Liver (tissue), 9 donors: ENCODE data around the gene SPATA31C1. TPM values are rescaled to one million over a fixed set of nuclear protein-coding genes. Genes with fewer than 3 reads are reported as not detected.

ENCODE experiments used
- DNase-seq: peaks from one replicate; pipeline ENCODE4 v3.0.0-alpha.2; 2017; ENCODE audit warnings: low spot score
- H3K27ac ChIP-seq, 2 donors: one replicate each; pipeline ENCODE4 v1.7.0; 2013; ENCODE audit warnings: inconsistent platforms in 2 of 2, low read length in 2 of 2, control low read depth in 1 of 2, low read depth in 1 of 2, mild to moderate bottlenecking in 1 of 2
- H3K27me3 ChIP-seq, 4 donors: one replicate each; pipeline versions ENCODE4 v1.6.1 to v1.7.0; 2013; ENCODE audit warnings: low read length in 3 of 4, inconsistent platforms in 1 of 4, mild to moderate bottlenecking in 1 of 4, moderate library complexity in 1 of 4; ENCODE audit not compliant: control insufficient read depth in 4 of 4, insufficient read depth in 4 of 4
- H3K36me3 ChIP-seq, 4 donors: one replicate each; pipeline versions ENCODE4 v1.6.1 to v1.7.0; 2013; ENCODE audit warnings: low read length in 3 of 4, mild to moderate bottlenecking in 3 of 4, low read depth in 1 of 4, moderate library complexity in 1 of 4; ENCODE audit not compliant: control insufficient read depth in 4 of 4, insufficient read depth in 3 of 4
- H3K4me1 ChIP-seq, 4 donors: one replicate each; pipeline versions ENCODE4 v1.6.1 to v1.7.0; 2013; ENCODE audit warnings: low read length in 3 of 4, mild to moderate bottlenecking in 3 of 4, moderate library complexity in 1 of 4; ENCODE audit not compliant: control insufficient read depth in 4 of 4, insufficient read depth in 4 of 4
- H3K4me3 ChIP-seq, 3 donors: one replicate each; pipeline versions ENCODE4 v1.6.1 to v1.7.0; 2013; ENCODE audit warnings: low read length in 3 of 3, control low read depth in 1 of 3, low read depth in 1 of 3, mild to moderate bottlenecking in 1 of 3
- H3K9ac ChIP-seq, 2 donors: one replicate each; pipeline ENCODE4 v1.7.0; 2013; ENCODE audit warnings: low read length in 2 of 2, mild to moderate bottlenecking in 2 of 2, moderate library complexity in 2 of 2, control low read depth in 1 of 2, low read depth in 1 of 2
- H3K9me3 ChIP-seq, 4 donors: one replicate each; pipeline versions ENCODE4 v1.6.1 to v1.7.0; 2013; ENCODE audit warnings: low read length in 3 of 4; ENCODE audit not compliant: control insufficient read depth in 4 of 4
- EGR1 ChIP-seq, 2 donors: IDR thresholded peaks; 2 replicates each; pipeline ENCODE4 v1.6.1; 2016 to 2018; ENCODE audit warnings: antibody characterized with exemption in 2 of 2, low read depth in 2 of 2
- FOXA1 ChIP-seq: IDR thresholded peaks from 2 replicates; pipeline ENCODE4 v1.6.1; 2016; ENCODE audit warnings: antibody characterized with exemption
- FOXA2 ChIP-seq: IDR thresholded peaks from 2 replicates; pipeline ENCODE4 v1.6.1; 2016; ENCODE audit warnings: antibody characterized with exemption
- GABPA ChIP-seq, 2 donors: IDR thresholded peaks in 1 of 2; conservative IDR thresholded peaks in 1 of 2; 2 replicates each; pipeline ENCODE4 v1.6.1; 2016; ENCODE audit warnings: antibody characterized with exemption in 2 of 2, mild to moderate bottlenecking in 1 of 2, moderate library complexity in 1 of 2
- HNF4A ChIP-seq, 2 donors: conservative IDR thresholded peaks; 2 replicates each; pipeline ENCODE4 v1.6.1; 2016; ENCODE audit warnings: antibody characterized with exemption in 2 of 2, mild to moderate bottlenecking in 2 of 2
- HNF4G ChIP-seq: IDR thresholded peaks from 2 replicates; pipeline ENCODE4 v1.6.1; 2016; ENCODE audit warnings: antibody characterized with exemption
- JUND ChIP-seq, 2 donors: IDR thresholded peaks; 2 replicates each; pipeline ENCODE4 v1.6.1; 2016; ENCODE audit warnings: antibody characterized with exemption in 2 of 2
- NR2F2 ChIP-seq: IDR thresholded peaks from 2 replicates; pipeline ENCODE4 v1.6.1; 2016; ENCODE audit warnings: antibody characterized with exemption
- RAD21 ChIP-seq, 2 donors: IDR thresholded peaks; 2 replicates each; pipeline ENCODE4 v1.6.1; 2016; ENCODE audit warnings: antibody characterized with exemption in 2 of 2, mild to moderate bottlenecking in 2 of 2
- RXRA ChIP-seq, 2 donors: IDR thresholded peaks; 2 replicates each; pipeline ENCODE4 v1.6.1; 2017 to 2018; ENCODE audit warnings: antibody characterized with exemption in 2 of 2, mild to moderate bottlenecking in 1 of 2
- SP1 ChIP-seq: IDR thresholded peaks from 2 replicates; pipeline ENCODE4 v1.6.1; 2018; ENCODE audit warnings: antibody characterized with exemption, mild to moderate bottlenecking
- TAF1 ChIP-seq: conservative IDR thresholded peaks from 2 replicates; pipeline ENCODE4 v1.6.1; 2016; ENCODE audit warnings: antibody characterized with exemption, mild to moderate bottlenecking
- YY1 ChIP-seq: IDR thresholded peaks from 2 replicates; pipeline ENCODE4 v1.6.1; 2016; ENCODE audit warnings: antibody characterized with exemption, mild to moderate bottlenecking
- ZBTB33 ChIP-seq: IDR thresholded peaks from 2 replicates; pipeline ENCODE4 v1.6.1; 2016; ENCODE audit warnings: antibody characterized with exemption
- WGBS: extraction: QIAGEN DNeasy Blood & Tissue Kit; methylation state at CpG from one replicate; pipeline ENCODE4 v1.1.7; 2013; 5-methylcytosine and 5-hydroxymethylcytosine counted together
- polyA plus RNA-seq, 2 donors: library from polyadenylated mRNA; stranded (reverse) in 1 of 2; unstranded in 1 of 2; fragments of 200-250 nt in 1 of 2; fragments of >200 nt in 1 of 2; fragmentation: Nextera tagmentation in 1 of 2; extraction: Ambion mirVana in 1 of 2; gene quantifications; one replicate each; pipeline versions ENCODE4 v1.2.1 to v1.2.3, GENCODE V29; 2013 to 2015
- total RNA-seq, 2 donors: library from RNA; depleted of rRNA; stranded (reverse); fragments of >200 nt; gene quantifications; one replicate each; pipeline ENCODE4 v1.2.3, GENCODE V29; 2014
- TF ChIP-seq, protein P1 (sequence below): IDR thresholded peaks from 2 replicates; pipeline ENCODE4 v1.6.1; 2016; ENCODE audit warnings: antibody characterized with exemption
- TF ChIP-seq, protein P2 (sequence below): IDR thresholded peaks from 2 replicates; pipeline ENCODE4 v1.6.1; 2016; ENCODE audit warnings: antibody characterized with exemption
- TF ChIP-seq, protein P3 (sequence below): IDR thresholded peaks from 2 replicates; pipeline ENCODE4 v1.6.1; 2016; ENCODE audit warnings: antibody characterized with exemption, mild to moderate bottlenecking
- donor health status: healthy.
- donor health status: healthy.
- donor health status: healthy.
- donor health status: healthy.
- donor health status: healthy.

SPATA31C1 gene
- total and polyA plus RNA-seq, 4 donors = 0.05 TPM; not detected in 3

- H3K9ac ChIP-seq = no peak overlapping the region
- TF ChIP-seq TAF1 (no peak), FOXA2 (no peak), FOXA1 (no peak), RAD21 (IDR thresholded peaks at IDR 0.05) (no peak), HNF4G (no peak), ZBTB33 (no peak), SP1 (no peak), YY1 (no peak)
- TF ChIP-seq, protein P1, sequence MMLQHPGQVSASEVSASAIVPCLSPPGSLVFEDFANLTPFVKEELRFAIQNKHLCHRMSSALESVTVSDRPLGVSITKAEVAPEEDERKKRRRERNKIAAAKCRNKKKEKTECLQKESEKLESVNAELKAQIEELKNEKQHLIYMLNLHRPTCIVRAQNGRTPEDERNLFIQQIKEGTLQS = no peak
- TF ChIP-seq, protein P2, sequence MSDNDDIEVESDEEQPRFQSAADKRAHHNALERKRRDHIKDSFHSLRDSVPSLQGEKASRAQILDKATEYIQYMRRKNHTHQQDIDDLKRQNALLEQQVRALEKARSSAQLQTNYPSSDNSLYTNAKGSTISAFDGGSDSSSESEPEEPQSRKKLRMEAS = no peak
- H3K4me3 ChIP-seq = no peak overlapping the region
- WGBS = 93% methylated on average over 8 of the region's 8 CpGs
- no peaks in the 10 kb centered on the region for H3K27me3 ChIP-seq
- no peaks in the 10 kb centered on the region for H3K36me3 ChIP-seq
- H3K4me1 ChIP-seq = no peaks in the 10 kb centered on the region
- DNase-seq = peak; percentile 6
- H3K27ac ChIP-seq = no peak overlapping the region
- H3K9me3 ChIP-seq = no peaks in the 10 kb centered on the region
Measured at GRCh38 chr9:87872079-87872624, 45.6 kb upstream of the SPATA31C1 start.

- Histone ChIP-seq H3K9ac (no peak overlapping the region), H3K36me3 (no peaks in the 10 kb centered on the region), H3K27ac (no peak overlapping the region), H3K9me3 (no peaks in the 10 kb centered on the region), H3K4me1 (no peaks in the 10 kb centered on the region), H3K27me3 (no peaks in the 10 kb centered on the region), H3K4me3 (no peak overlapping the region)
- WGBS = 98% methylated on average over 5 of the region's 5 CpGs
- TF ChIP-seq, protein P1 = no peak
- TF ChIP-seq NR2F2 (no peak), ZBTB33 (no peak), SP1 (no peak), RXRA (IDR thresholded peaks at IDR 0.05) (no peak), TAF1 (no peak), EGR1 (IDR thresholded peaks at IDR 0.05; ENCODE audit: low read depth in 2 of 2) (no peak), JUND (IDR thresholded peaks at IDR 0.05) (no peak), YY1 (no peak), RAD21 (IDR thresholded peaks at IDR 0.05) (no peak), FOXA1 (no peak), GABPA (IDR thresholded peaks at IDR 0.05 in 1 of 2, conservative IDR thresholded peaks at IDR 0.05 in 1 of 2) (no peak), HNF4A (conservative IDR thresholded peaks at IDR 0.05) (no peak), HNF4G (no peak), FOXA2 (no peak)
- TF ChIP-seq, protein P3, sequence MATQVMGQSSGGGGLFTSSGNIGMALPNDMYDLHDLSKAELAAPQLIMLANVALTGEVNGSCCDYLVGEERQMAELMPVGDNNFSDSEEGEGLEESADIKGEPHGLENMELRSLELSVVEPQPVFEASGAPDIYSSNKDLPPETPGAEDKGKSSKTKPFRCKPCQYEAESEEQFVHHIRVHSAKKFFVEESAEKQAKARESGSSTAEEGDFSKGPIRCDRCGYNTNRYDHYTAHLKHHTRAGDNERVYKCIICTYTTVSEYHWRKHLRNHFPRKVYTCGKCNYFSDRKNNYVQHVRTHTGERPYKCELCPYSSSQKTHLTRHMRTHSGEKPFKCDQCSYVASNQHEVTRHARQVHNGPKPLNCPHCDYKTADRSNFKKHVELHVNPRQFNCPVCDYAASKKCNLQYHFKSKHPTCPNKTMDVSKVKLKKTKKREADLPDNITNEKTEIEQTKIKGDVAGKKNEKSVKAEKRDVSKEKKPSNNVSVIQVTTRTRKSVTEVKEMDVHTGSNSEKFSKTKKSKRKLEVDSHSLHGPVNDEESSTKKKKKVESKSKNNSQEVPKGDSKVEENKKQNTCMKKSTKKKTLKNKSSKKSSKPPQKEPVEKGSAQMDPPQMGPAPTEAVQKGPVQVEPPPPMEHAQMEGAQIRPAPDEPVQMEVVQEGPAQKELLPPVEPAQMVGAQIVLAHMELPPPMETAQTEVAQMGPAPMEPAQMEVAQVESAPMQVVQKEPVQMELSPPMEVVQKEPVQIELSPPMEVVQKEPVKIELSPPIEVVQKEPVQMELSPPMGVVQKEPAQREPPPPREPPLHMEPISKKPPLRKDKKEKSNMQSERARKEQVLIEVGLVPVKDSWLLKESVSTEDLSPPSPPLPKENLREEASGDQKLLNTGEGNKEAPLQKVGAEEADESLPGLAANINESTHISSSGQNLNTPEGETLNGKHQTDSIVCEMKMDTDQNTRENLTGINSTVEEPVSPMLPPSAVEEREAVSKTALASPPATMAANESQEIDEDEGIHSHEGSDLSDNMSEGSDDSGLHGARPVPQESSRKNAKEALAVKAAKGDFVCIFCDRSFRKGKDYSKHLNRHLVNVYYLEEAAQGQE = no peak
- TF ChIP-seq, protein P2 = no peak
- no peak for DNase-seq
Measured at GRCh38 chr9:87873607-87874303, 44.0 kb upstream of the SPATA31C1 start.
